Neural cell (in vitro differentiated cells): ENCODE data around the gene PCNX2.

Experiments
- EP300 ChIP-seq: fragments of 450-650 bp; conservative IDR thresholded peaks from 2 replicates; pipeline ENCODE4 v1.6.1; 2014; ENCODE audit warnings: antibody characterized with exemption, mild to moderate bottlenecking, moderate library complexity; ENCODE audit not compliant: poor library complexity, severe bottlenecking
- MXI1 ChIP-seq: fragments of 450-650 bp; conservative IDR thresholded peaks from 2 replicates; pipeline ENCODE4 v1.6.1; 2014; ENCODE audit warnings: antibody characterized with exemption, mild to moderate bottlenecking; ENCODE audit not compliant: poor library complexity, severe bottlenecking
- POLR2AphosphoS5 ChIP-seq: IDR thresholded peaks from 2 replicates; pipeline ENCODE4 v1.6.1; 2012
- RAD21 ChIP-seq: fragments of 450-650 bp; conservative IDR thresholded peaks from 2 replicates; pipeline ENCODE4 v1.6.1; 2014; ENCODE audit warnings: antibody characterized with exemption, mild to moderate bottlenecking, moderate library complexity
- REST ChIP-seq: IDR thresholded peaks from 2 replicates; pipeline ENCODE4 v1.6.1; 2012; ENCODE audit warnings: borderline replicate concordance
- SMC3 ChIP-seq: fragments of 450-650 bp; conservative IDR thresholded peaks from 2 replicates; pipeline ENCODE4 v1.6.1; 2014; ENCODE audit warnings: antibody characterized with exemption, mild to moderate bottlenecking, moderate library complexity; ENCODE audit not compliant: poor library complexity
- TAF1 ChIP-seq: IDR thresholded peaks from 2 replicates; pipeline ENCODE4 v1.6.1; 2012; ENCODE audit warnings: low read depth
- TF ChIP-seq, protein P1 (sequence below): fragments of 450-650 bp; IDR thresholded peaks from 2 replicates; pipeline ENCODE4 v1.5.1; 2014; ENCODE audit warnings: antibody characterized with exemption, mild to moderate bottlenecking, moderate library complexity; ENCODE audit not compliant: poor library complexity, severe bottlenecking

GRCh38 chr1:233244183-233244582, 51.3 kb downstream of the PCNX2 start:
- TF ChIP-seq, protein P1, sequence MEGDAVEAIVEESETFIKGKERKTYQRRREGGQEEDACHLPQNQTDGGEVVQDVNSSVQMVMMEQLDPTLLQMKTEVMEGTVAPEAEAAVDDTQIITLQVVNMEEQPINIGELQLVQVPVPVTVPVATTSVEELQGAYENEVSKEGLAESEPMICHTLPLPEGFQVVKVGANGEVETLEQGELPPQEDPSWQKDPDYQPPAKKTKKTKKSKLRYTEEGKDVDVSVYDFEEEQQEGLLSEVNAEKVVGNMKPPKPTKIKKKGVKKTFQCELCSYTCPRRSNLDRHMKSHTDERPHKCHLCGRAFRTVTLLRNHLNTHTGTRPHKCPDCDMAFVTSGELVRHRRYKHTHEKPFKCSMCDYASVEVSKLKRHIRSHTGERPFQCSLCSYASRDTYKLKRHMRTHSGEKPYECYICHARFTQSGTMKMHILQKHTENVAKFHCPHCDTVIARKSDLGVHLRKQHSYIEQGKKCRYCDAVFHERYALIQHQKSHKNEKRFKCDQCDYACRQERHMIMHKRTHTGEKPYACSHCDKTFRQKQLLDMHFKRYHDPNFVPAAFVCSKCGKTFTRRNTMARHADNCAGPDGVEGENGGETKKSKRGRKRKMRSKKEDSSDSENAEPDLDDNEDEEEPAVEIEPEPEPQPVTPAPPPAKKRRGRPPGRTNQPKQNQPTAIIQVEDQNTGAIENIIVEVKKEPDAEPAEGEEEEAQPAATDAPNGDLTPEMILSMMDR, result no peak
- no peak for TF ChIP-seq EP300
- no peak for TF ChIP-seq REST
- TF ChIP-seq RAD21, result no peak
- no peak for TF ChIP-seq POLR2AphosphoS5
- no peak for TF ChIP-seq TAF1
- no peak for TF ChIP-seq MXI1
- TF ChIP-seq SMC3, result no peak
